Brain (organoid and tissue), 1 donor: Measurements from ENCODE around the gene TM2D1. TPM values are rescaled to one million over a fixed set of nuclear protein-coding genes. Genes with fewer than 3 reads are reported as not detected.

ENCODE experiments used
- polyA plus RNA-seq: library from polyadenylated mRNA; stranded (reverse); fragments of 350-450 nt; fragmentation: Illumina TruSeq; extraction: RNeasy Lipid Tissue Mini Kit (QIAGEN cat#74804); gene quantifications from one replicate; pipeline ENCODE4 v1.2.3, GENCODE V29; 2015; ENCODE audit warnings: low read depth, low replicate concordance; ENCODE audit not compliant: insufficient read depth

The TM2D1 gene
- polyA plus RNA-seq, 1 donor from 2014 or later = 43.4 TPM

Other genes with a start within 250 kb of the TM2D1 start
- gene PATJ, start 17.3 kb upstream of the TM2D1 start, polyA plus RNA-seq = 6.9 TPM